Parathyroid adenoma (tissue), 2 donors: ENCODE results near the gene GLB1L3.

Experiments used
- H2AFZ ChIP-seq: fragments of 300-600 bp; sonication (generic); one replicate; pipeline ENCODE4 v1.7.0; 2017; ENCODE audit warnings: antibody characterized with exemption, mild to moderate bottlenecking
- H3K27ac ChIP-seq: fragments of 300-600 bp; sonication (generic); one replicate; pipeline ENCODE4 v1.7.0; 2017
- H3K27me3 ChIP-seq: fragments of 300-600 bp; sonication (generic); one replicate; pipeline ENCODE4 v1.7.0; 2017; ENCODE audit warnings: low read length; ENCODE audit not compliant: control insufficient read depth, insufficient read depth
- H3K36me3 ChIP-seq: fragments of 300-600 bp; sonication (generic); one replicate; pipeline ENCODE4 v1.7.0; 2017; ENCODE audit warnings: low read length; ENCODE audit not compliant: control insufficient read depth, insufficient read depth
- H3K4me1 ChIP-seq: fragments of 300-600 bp; sonication (generic); one replicate; pipeline ENCODE4 v1.7.0; 2017; ENCODE audit warnings: control low read depth
- H3K4me2 ChIP-seq: fragments of 300-600 bp; sonication (generic); one replicate; pipeline ENCODE4 v1.7.0; 2017; ENCODE audit warnings: low read length
- H3K4me3 ChIP-seq: fragments of 300-600 bp; sonication (generic); one replicate; pipeline ENCODE4 v1.7.0; 2017; ENCODE audit warnings: low read depth, low read length
- H3K79me2 ChIP-seq: fragments of 300-600 bp; sonication (generic); one replicate; pipeline ENCODE4 v1.7.0; 2017; ENCODE audit warnings: control low read depth
- H3K9ac ChIP-seq: fragments of 300-600 bp; sonication (generic); one replicate; pipeline ENCODE4 v1.7.0; 2017; ENCODE audit warnings: mild to moderate bottlenecking
- H3K9me3 ChIP-seq: fragments of 300-600 bp; sonication (generic); one replicate; pipeline ENCODE4 v1.7.0; 2017; ENCODE audit warnings: low read length; ENCODE audit not compliant: control insufficient read depth
- CTCF ChIP-seq: fragments of 300-600 bp; sonication (generic); IDR thresholded peaks from one replicate; pipeline ENCODE4 v1.7.0; 2017; ENCODE audit warnings: antibody characterized with exemption, mild to moderate bottlenecking
- donor health status: primary hyperparathyroidism.

GLB1L3 gene

GRCh38 chr11:134289167-134289566 is 13.0 kb downstream of the GLB1L3 start:
- Histone ChIP-seq H3K36me3 (no peaks in the 10 kb centered on the region), H3K4me2 (no peak overlapping the region), H3K9ac (no peak overlapping the region), H3K4me1 (no peaks in the 10 kb centered on the region), H3K27me3 (no peaks in the 10 kb centered on the region), H3K4me3 (no peak overlapping the region), H2AFZ (no peak overlapping the region), H3K27ac (no peak overlapping the region), H3K79me2 (no peaks in the 10 kb centered on the region), H3K9me3 (no peaks in the 10 kb centered on the region)
- no peak for TF ChIP-seq CTCF

- H3K9me3 ChIP-seq, result no peaks in the 10 kb centered on the region
- no peak overlapping the region for H3K9ac ChIP-seq
- no peak overlapping the region for H2AFZ ChIP-seq
- no peaks in the 10 kb centered on the region for H3K4me1 ChIP-seq
- H3K79me2 ChIP-seq, result no peaks in the 10 kb centered on the region
- H3K27ac ChIP-seq, result no peak overlapping the region
- no peak for TF ChIP-seq CTCF
- H3K27me3 ChIP-seq, result no peaks in the 10 kb centered on the region
- no peak overlapping the region for H3K4me2 ChIP-seq
- no peak overlapping the region for H3K4me3 ChIP-seq
- H3K36me3 ChIP-seq, result no peaks in the 10 kb centered on the region
These were observed 13.6 kb downstream of the GLB1L3 start for GRCh38 chr11:134289789-134290188.

GRCh38 chr11:134290646-134291045 is 14.5 kb downstream of the GLB1L3 start:
- Histone ChIP-seq H3K79me2 (no peaks in the 10 kb centered on the region), H3K27me3 (no peaks in the 10 kb centered on the region), H2AFZ (no peak overlapping the region), H3K4me2 (no peak overlapping the region), H3K9me3 (no peaks in the 10 kb centered on the region), H3K27ac (no peak overlapping the region), H3K36me3 (no peaks in the 10 kb centered on the region), H3K4me3 (no peak overlapping the region), H3K9ac (no peak overlapping the region), H3K4me1 (no peaks in the 10 kb centered on the region)
- TF ChIP-seq CTCF, result no peak

- Histone ChIP-seq H3K36me3 (no peaks in the 10 kb centered on the region), H3K27ac (no peak overlapping the region), H3K4me1 (no peaks in the 10 kb centered on the region), H3K79me2 (no peaks in the 10 kb centered on the region), H3K4me2 (no peak overlapping the region), H3K9ac (no peak overlapping the region), H3K4me3 (no peak overlapping the region), H3K9me3 (no peaks in the 10 kb centered on the region), H3K27me3 (no peaks in the 10 kb centered on the region), H2AFZ (no peak overlapping the region)
- TF ChIP-seq CTCF, result no peak
These were observed 15.0 kb downstream of the GLB1L3 start for GRCh38 chr11:134291196-134291595.

GRCh38 chr11:134292661-134293060 is 16.5 kb downstream of the GLB1L3 start:
- Histone ChIP-seq H3K4me2 (no peak overlapping the region), H3K9me3 (no peaks in the 10 kb centered on the region), H3K79me2 (no peaks in the 10 kb centered on the region), H3K27me3 (no peaks in the 10 kb centered on the region), H2AFZ (no peak overlapping the region), H3K9ac (no peak overlapping the region), H3K4me3 (no peak overlapping the region), H3K27ac (no peak overlapping the region), H3K4me1 (no peaks in the 10 kb centered on the region), H3K36me3 (no peaks in the 10 kb centered on the region)
- no peak for TF ChIP-seq CTCF
